GM19099 (cell line): ENCODE results near the gene PANX1.

Experiments used
- POLR2A ChIP-seq: IDR thresholded peaks from 3 replicates; pipeline ENCODE4 v1.6.1; 2011; ENCODE audit warnings: low read depth; ENCODE audit not compliant: insufficient read length; ENCODE audit errors: extremely low read depth

Gene PANX1

DNA sequence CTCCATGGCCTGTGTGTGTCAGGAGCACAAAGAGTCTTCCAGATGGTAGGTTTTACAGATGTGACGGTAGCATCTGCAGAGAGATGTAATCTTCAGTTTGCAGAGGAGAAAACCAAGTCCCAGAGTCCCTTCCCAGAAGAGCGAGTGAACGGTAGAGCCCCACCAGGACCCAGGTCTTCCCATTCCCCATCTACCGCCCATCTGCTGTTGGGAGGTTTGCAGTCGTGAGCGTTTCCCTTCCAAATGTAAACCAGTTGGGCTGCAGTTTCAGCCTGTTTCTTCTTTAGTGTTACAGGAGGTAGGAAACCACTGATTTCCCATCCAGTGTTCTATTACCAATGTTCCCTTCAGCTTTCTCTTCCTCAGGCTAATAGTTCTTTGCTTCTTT, 24.0 kb downstream of the PANX1 start:
- TF ChIP-seq POLR2A: no peak

DNA sequence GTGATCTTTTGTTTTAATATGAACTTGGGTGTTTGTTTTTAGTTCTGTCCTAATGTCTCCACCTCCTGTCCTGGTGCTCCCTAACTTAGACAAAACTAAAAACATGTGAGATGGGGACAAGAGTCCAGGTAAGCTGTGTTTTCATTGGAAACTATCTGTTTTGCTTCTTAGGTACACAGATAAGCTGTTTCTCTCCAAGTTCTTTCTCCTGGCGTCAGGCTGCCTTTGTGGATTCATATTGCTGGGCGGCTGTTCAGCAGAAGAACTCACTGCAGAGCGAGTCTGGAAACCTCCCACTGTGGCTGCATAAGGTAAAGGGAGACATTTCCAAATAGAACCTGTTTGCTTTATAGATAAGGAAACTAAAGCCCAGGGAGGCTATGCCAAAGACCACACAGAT, 24.7 kb downstream of the PANX1 start:
- no peak for TF ChIP-seq POLR2A

DNA sequence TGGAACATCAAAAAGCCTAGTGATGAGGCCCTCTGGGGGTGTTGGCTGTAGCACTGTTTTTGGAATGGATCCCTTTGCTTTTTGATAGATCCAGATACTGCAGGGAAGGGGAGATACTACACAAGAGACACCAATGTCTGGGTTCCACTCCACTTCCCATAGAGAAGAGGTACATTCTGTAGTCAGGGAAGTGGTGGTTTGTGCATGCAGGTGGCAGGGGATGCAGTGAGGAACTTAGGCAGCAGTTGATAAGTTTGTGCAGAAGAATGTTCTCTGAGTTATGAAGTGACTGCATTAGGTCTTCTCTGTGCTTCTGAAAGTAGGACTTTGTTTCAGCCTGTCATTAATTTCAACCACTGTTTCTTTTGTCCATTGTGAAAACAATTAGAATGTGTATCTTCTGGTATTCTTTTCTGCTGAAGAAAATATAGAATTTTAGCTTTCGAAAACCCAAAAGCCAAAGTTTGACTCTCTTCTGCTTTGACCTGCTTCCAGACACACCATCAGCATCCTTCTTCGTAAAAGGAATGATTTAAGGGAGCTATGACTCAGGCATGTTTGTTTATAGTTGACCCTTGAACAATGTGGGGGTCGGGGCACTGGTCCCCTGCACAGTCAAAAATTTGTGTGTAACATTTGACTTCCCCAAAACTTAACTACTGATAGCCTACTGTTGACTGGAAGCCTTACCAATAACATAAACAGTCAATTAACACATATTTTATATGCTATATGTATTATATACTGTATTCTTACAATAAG, 25.6 kb downstream of the PANX1 start:
- no peak for TF ChIP-seq POLR2A

DNA sequence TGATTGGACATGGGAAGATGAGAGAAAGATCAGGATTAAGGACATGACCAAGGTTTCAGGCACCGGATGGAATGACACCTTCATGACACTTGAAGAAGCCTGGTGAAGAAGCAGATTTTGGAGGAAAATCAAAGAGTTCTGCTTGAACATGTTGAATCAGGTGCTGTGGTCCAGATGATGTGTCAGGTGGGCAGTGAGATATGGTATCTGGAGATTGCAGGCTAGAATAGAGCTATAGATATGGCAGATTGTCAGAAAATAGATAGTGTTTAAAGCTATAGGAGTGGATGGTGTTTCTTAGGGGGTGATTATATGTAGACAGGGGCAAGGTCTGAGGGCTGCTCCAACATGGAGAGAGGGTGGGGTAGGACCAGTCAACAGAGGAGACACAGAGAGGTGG, 40.2 kb downstream of the PANX1 start:
- no peak for TF ChIP-seq POLR2A

DNA sequence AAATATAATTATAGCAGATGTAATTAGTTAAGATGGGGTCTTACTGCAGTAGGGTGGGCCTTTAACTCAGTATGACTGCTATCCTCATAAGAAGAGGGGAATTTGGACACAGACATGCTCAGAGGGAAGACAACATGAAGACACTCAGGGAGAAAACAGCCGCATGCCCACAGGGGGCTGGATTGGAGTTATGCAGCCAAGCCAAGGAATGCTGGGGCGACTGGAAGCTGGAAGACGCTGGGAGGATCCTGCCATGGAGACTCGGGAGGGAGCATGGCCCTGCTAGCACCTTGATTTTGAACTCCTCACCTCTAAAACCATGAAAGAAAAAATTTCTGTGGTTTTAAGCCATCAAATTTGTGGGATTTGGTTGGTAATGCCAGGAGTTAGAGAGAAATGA, 40.9 kb downstream of the PANX1 start:
- TF ChIP-seq POLR2A: no peak

DNA sequence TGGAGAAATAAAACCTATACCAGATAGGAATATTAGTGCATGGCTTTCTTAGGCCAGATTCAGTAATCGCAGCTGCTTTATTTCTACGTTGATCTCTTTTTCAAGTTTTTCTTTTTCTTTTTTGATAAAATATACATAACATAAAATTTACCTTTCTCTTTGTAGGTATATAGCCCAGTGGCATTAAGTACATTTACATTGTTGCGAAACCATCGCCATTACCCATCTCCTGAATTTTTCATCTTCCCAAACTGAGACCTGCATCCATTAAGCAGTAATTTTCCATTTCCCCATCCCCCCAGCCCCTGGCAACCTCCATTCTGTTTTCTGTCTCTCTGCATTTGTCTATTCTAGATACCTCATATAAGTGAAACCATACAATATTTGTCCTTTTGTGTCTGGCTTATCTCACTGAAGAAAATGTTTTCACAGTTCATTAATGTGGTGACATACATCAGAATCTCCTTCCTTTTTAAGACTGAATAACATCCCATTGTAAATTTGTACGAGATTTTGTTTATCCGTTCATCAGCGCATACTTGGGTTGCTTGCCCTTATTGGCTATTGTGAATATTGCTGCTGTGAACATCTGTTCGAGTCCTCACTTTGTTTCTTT, 41.4 kb downstream of the PANX1 start:
- no peak for TF ChIP-seq POLR2A

DNA sequence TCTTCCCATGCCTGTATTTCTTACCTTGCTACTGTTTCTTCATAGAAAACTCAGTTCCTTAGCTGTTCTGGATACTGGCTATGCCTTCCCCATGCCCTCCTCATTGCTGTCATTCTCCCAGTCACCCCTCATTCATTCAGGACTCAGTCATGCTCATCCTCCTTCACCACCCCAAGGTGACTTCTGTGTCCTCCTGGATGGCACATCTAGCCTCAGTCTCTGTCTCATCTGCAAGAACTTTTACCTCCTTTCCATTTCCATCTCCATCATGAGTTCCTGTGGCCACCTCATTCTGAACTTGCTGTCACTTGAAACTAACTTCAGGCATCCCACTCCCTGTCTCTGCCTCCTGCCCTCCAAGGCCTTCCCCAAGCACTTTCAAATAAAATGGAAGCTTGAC, 42.3 kb downstream of the PANX1 start:
- TF ChIP-seq POLR2A: no peak

DNA sequence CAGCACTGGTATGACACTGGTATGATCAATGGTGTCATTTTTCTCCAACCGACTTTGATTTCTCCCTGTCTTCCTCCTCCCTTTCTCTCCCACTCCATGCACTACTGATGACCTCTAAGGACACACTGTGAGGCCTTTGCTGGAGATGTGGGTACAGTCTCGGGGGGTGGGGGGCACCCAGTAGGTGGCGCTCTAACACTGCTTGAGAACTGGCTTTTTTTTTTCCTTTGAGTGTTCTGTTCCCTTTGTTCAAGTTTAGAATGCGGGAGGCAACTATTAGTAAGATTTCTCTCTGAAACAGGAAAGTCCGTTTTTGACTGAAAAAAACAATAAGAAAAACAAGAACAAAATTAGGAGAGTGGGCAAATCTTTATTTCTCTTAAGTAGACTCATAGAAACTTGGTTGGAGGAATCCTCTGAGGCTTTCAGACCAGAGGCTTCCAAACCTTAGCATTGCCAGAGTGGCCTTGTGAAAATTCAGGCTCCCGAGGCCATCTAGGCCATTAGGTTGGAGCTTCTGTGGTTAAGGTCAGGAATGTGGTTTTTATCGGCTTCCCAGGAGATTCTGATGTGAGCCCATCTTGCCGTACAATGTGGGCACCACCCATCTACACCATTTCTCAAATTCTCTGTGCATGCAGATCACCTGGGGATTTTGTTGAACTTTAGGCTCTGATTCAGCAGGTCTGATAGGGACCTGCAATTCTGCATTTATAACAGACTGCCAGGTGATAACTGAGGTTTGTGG, 43.2 kb downstream of the PANX1 start:
- no peak for TF ChIP-seq POLR2A

DNA sequence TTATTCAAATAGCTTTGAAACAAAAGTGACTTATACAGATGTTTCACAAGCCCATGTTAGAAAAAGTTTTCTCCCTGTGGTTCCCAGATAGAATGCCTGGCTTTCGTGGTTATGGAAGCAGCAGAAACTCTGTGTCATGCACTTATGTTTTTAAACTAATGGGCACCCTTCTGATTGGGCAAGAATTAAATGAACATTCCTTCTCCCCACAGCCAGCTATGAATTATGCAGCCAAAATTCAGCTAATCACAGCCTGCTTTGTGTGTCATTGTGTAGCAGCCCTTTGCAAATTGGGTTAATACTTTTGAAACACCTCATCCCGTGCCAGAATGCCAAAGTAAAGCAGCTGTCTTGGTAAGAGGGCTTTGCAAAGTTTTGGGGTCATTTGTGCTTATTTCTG, 46.9 kb downstream of the PANX1 start:
- no peak for TF ChIP-seq POLR2A

DNA sequence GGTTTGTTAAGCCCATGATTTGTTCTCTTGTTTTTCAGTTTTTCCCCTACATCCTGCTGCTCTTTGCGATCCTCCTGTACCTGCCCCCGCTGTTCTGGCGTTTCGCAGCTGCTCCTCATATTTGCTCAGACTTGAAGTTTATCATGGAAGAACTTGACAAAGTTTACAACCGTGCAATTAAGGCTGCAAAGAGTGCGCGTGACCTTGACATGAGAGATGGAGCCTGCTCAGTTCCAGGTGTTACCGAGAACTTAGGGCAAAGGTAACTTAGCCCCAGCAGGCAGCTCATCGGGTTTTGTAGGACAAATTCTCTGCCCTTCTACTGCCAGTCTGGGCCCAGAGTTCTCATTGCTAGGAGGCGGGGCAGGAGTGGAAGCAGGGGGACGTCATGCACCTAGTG, 49.7 kb downstream of the PANX1 start:
- no peak for TF ChIP-seq POLR2A

DNA sequence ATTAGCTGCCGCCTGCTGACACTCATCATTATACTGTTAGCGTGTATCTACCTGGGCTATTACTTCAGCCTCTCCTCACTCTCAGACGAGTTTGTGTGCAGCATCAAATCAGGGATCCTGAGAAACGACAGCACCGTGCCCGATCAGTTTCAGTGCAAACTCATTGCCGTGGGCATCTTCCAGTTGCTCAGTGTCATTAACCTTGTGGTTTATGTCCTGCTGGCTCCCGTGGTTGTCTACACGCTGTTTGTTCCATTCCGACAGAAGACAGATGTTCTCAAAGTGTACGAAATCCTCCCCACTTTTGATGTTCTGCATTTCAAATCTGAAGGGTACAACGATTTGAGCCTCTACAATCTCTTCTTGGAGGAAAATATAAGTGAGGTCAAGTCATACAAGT, 51.1 kb downstream of the PANX1 start:
- no peak for TF ChIP-seq POLR2A

DNA sequence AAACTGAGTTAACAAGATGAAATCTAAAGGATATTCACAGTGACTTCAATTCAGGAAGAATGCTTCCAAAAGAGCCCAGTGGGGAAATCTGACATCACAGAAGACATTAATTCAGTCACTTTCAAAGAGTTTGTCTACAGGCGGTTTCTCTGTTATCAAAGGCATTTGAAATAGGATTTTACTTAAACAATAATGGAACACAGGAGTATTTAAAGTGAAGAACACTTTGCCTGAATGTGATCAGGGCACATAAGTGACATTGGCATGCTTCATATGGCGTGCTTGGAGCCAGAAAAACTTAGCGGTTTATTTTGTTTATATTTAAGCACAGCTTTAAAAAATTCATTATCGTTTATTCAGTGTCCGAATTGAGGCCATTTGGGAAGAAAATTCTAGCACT, 52.9 kb downstream of the PANX1 start:
- TF ChIP-seq POLR2A: no peak

DNA sequence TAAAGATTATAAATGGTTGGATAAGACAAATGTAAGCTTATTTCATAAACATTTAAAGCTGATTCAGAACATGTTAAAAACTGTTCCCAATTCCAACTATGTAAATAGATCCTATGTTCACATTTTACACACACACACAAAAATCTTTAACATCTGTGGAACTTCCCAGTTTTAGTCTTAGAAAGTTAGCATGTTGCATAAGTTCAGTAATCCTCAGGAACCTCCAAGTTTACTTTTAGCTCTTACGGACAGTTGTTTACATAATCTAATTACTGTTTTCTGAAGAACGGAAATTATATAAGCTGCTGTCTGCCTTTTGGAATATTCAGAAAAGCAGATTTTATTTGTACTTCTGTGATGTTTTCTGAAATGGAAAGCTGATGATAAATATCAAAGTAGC, 53.3 kb downstream of the PANX1 start:
- no peak for TF ChIP-seq POLR2A

DNA sequence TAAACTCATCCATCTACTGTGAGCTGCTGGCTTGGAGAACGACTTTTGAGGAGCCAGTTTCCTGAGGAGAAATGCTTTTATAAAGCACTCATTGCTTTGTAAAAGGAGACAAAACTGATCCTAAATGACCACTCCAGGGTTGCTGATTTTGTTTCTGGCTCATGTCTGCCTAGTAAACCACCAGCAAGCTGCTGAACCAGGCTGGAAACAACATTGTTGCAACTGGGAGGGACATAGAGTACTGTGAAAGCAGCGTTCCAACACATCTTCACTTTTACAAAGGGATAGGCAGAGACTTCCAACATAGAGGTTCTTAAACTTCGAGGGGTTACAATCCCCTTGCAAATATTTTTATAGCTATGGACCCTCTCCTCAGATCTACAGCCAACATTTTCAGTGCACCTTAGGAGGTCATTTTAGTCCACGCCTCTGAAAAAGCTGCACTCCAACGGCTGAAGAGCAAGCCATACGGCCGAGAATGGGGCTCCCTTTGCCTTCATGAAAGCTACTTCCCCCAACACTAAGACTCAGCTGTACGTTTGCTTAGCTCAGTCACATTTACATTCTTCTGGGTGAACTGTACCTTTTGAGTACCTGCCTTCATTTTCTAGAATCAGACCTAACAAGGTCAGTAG, 54.7 kb downstream of the PANX1 start:
- TF ChIP-seq POLR2A: no peak

DNA sequence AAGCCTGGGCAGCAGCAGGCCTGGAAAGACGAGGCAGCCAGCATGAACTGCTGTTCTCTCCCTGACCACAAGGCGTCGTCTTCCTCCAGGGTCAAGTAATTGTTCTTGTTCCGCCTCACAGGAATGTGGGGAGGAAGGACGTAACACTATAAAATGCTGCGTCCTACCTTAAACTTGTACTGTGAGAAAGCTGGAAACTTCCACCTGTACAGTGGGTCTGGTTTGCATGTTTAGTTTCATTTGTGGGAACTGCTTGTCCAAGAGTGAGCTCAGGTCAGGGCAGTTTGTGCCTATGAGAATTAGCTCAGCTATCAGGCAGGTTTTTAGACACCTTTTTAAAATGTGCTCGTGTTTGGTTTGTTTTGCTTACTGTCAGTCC, 55.2 kb downstream of the PANX1 start:
- no peak for TF ChIP-seq POLR2A

DNA sequence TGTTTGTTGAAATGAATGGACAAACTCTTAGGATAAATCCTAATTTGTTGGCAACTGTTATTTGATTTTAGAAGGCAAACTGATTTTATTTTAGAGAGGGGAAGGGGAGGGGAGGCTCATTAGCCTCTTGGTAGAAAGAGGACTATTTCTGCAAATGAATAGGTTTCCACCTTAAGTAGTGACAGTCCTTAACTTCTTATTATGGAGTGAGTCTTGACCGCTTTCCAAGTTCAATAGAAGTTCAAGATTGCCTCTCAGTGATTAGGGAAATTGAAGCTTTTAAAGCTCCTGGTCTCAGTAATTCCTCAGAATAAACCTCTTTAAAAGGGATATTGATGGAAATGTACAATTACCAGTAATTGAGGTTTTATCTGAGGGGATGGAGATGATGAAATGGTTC, 55.7 kb downstream of the PANX1 start:
- TF ChIP-seq POLR2A: no peak
